Lower lobe of right lung (tissue), 2 donors: Measurements from ENCODE around the gene KCNJ6. TPM values are rescaled to one million over a fixed set of nuclear protein-coding genes. Genes with fewer than 3 reads are reported as not detected.
A peak's percentile ranks its signal among the peaks of the same experiment; 100 is the strongest.

ENCODE experiments used
- ATAC-seq, 2 donors: fragments of 200-7000 bp; cut with Tn5 transposase; one replicate each; pipeline ENCODE4 v1.9.1; 2020 to 2022; ENCODE audit warnings: mild to moderate bottlenecking in 2 of 2, moderate library complexity in 2 of 2
- DNase-seq: peaks from one replicate; pipeline ENCODE4 v3.0.0-alpha.2; 2020
- H3K27ac ChIP-seq: fragments of 200-600 bp; one replicate; pipeline ENCODE4 v1.8.0; 2022
- H3K27me3 ChIP-seq: fragments of 200-600 bp; one replicate; pipeline ENCODE4 v1.8.0; 2022; ENCODE audit warnings: low read depth
- H3K36me3 ChIP-seq: fragments of 200-600 bp; one replicate; pipeline ENCODE4 v1.8.0; 2022; ENCODE audit warnings: mild to moderate bottlenecking
- H3K4me1 ChIP-seq: fragments of 200-600 bp; one replicate; pipeline ENCODE4 v1.8.0; 2022
- H3K4me3 ChIP-seq: fragments of 200-600 bp; one replicate; pipeline ENCODE4 v1.8.0; 2022; ENCODE audit warnings: mild to moderate bottlenecking
- H3K9me3 ChIP-seq: fragments of 200-600 bp; one replicate; pipeline ENCODE4 v1.8.0; 2022
- CTCF ChIP-seq: fragments of 200-600 bp; IDR thresholded peaks from one replicate; pipeline ENCODE4 v1.8.0; 2022; ENCODE audit warnings: antibody characterized with exemption, mild to moderate bottlenecking
- intact Hi-C: fragments of 100-400 bp; cut with DNase I; formaldehyde crosslinking; loops from one replicate; pipeline ENCODE4 v1.11.0; 2022
- total RNA-seq: library from RNA; stranded (reverse); fragmentation: NEBNext Ultra II Directional; extraction: Animal tissue kit (Norgen Biotek cat#: 25700); gene quantifications from one replicate; pipeline ENCODE4 v1.2.1, GENCODE V29; 2021
- donor health status: DM: no; HTN: yes; CAD: no; lungs with severe emphysema.

KCNJ6 gene
- total RNA-seq, 1 donor from 2014 or later, result 0.09 TPM

DNA sequence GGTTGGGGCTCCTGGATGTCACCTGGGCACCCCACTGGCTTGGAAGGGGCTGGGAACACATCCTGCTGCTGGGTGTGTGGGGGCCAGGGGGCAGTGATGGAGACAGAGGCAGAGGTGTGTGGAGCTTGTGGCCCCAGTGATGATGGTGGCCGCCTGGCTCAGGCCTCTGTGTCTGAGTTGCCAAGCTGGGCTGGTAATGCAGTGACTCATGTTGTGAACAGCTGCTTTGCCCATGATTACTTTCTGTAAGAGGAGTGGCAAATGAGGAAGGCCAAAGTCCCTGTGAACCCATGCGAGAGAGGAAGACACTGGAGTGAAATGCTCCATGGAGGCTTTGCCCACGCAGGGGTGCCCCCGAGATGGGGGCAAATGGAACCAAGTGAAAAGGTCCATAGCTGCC lies 86.8 kb downstream of the KCNJ6 start:
- Histone ChIP-seq H3K27me3 (no peaks in the 10 kb centered on the region), H3K36me3 (no peaks in the 10 kb centered on the region), H3K27ac (no peak overlapping the region), H3K4me1 (no peaks in the 10 kb centered on the region), H3K4me3 (no peak overlapping the region), H3K9me3 (no peaks in the 10 kb centered on the region)
- intact Hi-C loops, result no loop called here
- no peak for TF ChIP-seq CTCF
- ATAC-seq, result peak; percentile 44 to 53
- no peak for DNase-seq

- Histone ChIP-seq H3K27ac (no peak overlapping the region), H3K36me3 (no peaks in the 10 kb centered on the region), H3K27me3 (no peaks in the 10 kb centered on the region), H3K4me1 (no peaks in the 10 kb centered on the region), H3K4me3 (no peak overlapping the region), H3K9me3 (no peaks in the 10 kb centered on the region)
- intact Hi-C loops, result no loop called here
- DNase-seq, result no peak
- peak in 1 of 2 donors; percentile 18 for ATAC-seq
- TF ChIP-seq CTCF, result no peak
Measured at GRCh38 chr21:37828991-37829390, 87.3 kb downstream of the KCNJ6 start.

GRCh38 chr21:37828556-37828955 lies 87.7 kb downstream of the KCNJ6 start:
- H3K36me3 ChIP-seq, result no peaks in the 10 kb centered on the region
- ATAC-seq (peak in 1 of 2 donors; percentile 43), DNase-seq (no peak)
- no peaks in the 10 kb centered on the region for H3K4me1 ChIP-seq
- no peaks in the 10 kb centered on the region for H3K9me3 ChIP-seq
- no peak for TF ChIP-seq CTCF
- H3K4me3 ChIP-seq, result no peak overlapping the region
- intact Hi-C loops, result no loop called here
- no peak overlapping the region for H3K27ac ChIP-seq
- no peaks in the 10 kb centered on the region for H3K27me3 ChIP-seq

DNA sequence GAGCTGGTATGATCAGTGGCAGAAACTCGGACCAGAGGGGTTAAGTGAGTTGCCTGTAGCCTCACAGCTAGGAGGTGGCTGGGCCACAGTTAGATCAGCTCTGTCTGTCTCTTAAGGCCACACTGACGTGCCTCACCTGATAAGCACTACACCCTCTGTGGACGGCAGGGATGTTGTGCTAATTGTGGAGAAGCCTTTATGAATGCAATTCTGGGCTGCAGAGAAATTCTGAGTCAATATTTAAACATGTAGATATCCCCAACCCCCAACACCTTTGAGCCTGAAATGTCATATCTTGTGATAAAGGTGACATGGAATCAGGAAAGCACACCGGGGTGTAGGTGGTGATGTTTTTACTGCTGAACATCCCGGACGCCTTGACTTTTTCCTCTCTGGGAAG lies 88.3 kb downstream of the KCNJ6 start:
- H3K27ac ChIP-seq, result no peak overlapping the region
- no peaks in the 10 kb centered on the region for H3K36me3 ChIP-seq
- ATAC-seq (no peak), DNase-seq (no peak)
- TF ChIP-seq CTCF, result no peak
- H3K9me3 ChIP-seq, result no peaks in the 10 kb centered on the region
- no peaks in the 10 kb centered on the region for H3K27me3 ChIP-seq
- H3K4me1 ChIP-seq, result no peaks in the 10 kb centered on the region
- intact Hi-C loops, result no loop called here
- H3K4me3 ChIP-seq, result no peak overlapping the region

GRCh38 chr21:37821786-37822450 lies 94.3 kb downstream of the KCNJ6 start:
- Histone ChIP-seq H3K36me3 (no peaks in the 10 kb centered on the region), H3K9me3 (no peaks in the 10 kb centered on the region), H3K27ac (no peak overlapping the region), H3K4me1 (no peaks in the 10 kb centered on the region), H3K27me3 (no peaks in the 10 kb centered on the region), H3K4me3 (no peak overlapping the region)
- intact Hi-C loops, result no loop called here
- TF ChIP-seq CTCF, result no peak
- DNase-seq, result no peak
- ATAC-seq, result no peak
